GM23338 (cell line): ENCODE measurements around the gene FN3KRP. TPM values are rescaled to one million over a fixed set of nuclear protein-coding genes. Genes with fewer than 3 reads are reported as not detected.

ENCODE experiments used
- ATAC-seq: fragments of 200-7000 bp; cut with Tn5 transposase; 3 replicates; pipeline ENCODE4 v1.9.1; 2020
- DNase-seq: peaks from one replicate; pipeline ENCODE4 v3.0.0-alpha.2; 2015; ENCODE audit warnings: low spot score
- H2AFZ ChIP-seq: fragments of 200-600 bp; sonication (generic); 2 replicates; pipeline ENCODE4 v1.8.0; 2016; ENCODE audit warnings: antibody characterized with exemption, mild to moderate bottlenecking, moderate library complexity
- H3F3A ChIP-seq: fragments of 200-600 bp; sonication (generic); replicated peaks from 2 replicates; pipeline ENCODE4 v1.8.0; 2017; ENCODE audit warnings: antibody characterized with exemption, mixed run types, low read depth
- H3K27ac ChIP-seq: fragments of 200-600 bp; sonication (generic); 2 replicates; pipeline ENCODE4 v1.6.1; 2016; ENCODE audit warnings: low read depth
- H3K27me3 ChIP-seq: fragments of 200-600 bp; sonication (generic); 2 replicates; pipeline ENCODE4 v1.8.0; 2016; ENCODE audit warnings: mild to moderate bottlenecking, mixed run types, moderate library complexity; ENCODE audit not compliant: insufficient read depth
- H3K36me3 ChIP-seq: fragments of 200-600 bp; sonication (generic); 2 replicates; pipeline ENCODE4 v1.8.0; 2016; ENCODE audit warnings: mild to moderate bottlenecking; ENCODE audit not compliant: insufficient read depth
- H3K4me1 ChIP-seq: fragments of 200-600 bp; sonication (generic); 2 replicates; pipeline ENCODE4 v1.8.0; 2016; ENCODE audit warnings: mild to moderate bottlenecking, moderate library complexity; ENCODE audit not compliant: insufficient read depth
- H3K4me2 ChIP-seq: fragments of 200-600 bp; sonication (generic); 2 replicates; pipeline ENCODE4 v1.7.1; 2017; ENCODE audit warnings: mixed run types
- H3K4me3 ChIP-seq: fragments of 200-600 bp; sonication (generic); 2 replicates; pipeline ENCODE4 v1.6.1; 2016; ENCODE audit warnings: mixed run types
- H3K79me2 ChIP-seq: fragments of 200-600 bp; sonication (generic); replicated peaks from 2 replicates; pipeline ENCODE4 v1.8.0; 2017; ENCODE audit warnings: mild to moderate bottlenecking; ENCODE audit not compliant: insufficient read depth
- H3K9me2 ChIP-seq: fragments of 200-600 bp; sonication (generic); 2 replicates; pipeline ENCODE4 v1.8.0; 2017; ENCODE audit not compliant: insufficient read depth
- H4K20me1 ChIP-seq: fragments of 200-600 bp; sonication (generic); replicated peaks from 2 replicates; pipeline ENCODE4 v1.8.0; 2017; ENCODE audit warnings: mild to moderate bottlenecking; ENCODE audit not compliant: insufficient read depth
- H3K27ac Mint-ChIP-seq: 2 replicates; pipeline ENCODE4 v1.8.0; 2020; ENCODE audit warnings: inconsistent platforms, mild to moderate bottlenecking, moderate library complexity, mixed read lengths
- H3K27me3 Mint-ChIP-seq: 3 replicates; pipeline ENCODE4 v1.8.0; 2022; ENCODE audit warnings: low read depth, mild to moderate bottlenecking, moderate library complexity, mixed read lengths, inconsistent platforms; ENCODE audit not compliant: insufficient read depth, poor library complexity
- H3K36me3 Mint-ChIP-seq: 3 replicates; pipeline ENCODE4 v1.8.0; 2021; ENCODE audit warnings: low read depth, mild to moderate bottlenecking, inconsistent platforms, moderate library complexity, mixed read lengths
- H3K4me1 Mint-ChIP-seq: 3 replicates; pipeline ENCODE4 v1.8.0; 2020; ENCODE audit warnings: mild to moderate bottlenecking, inconsistent platforms, mixed read lengths
- H3K4me3 Mint-ChIP-seq: 3 replicates; pipeline ENCODE4 v1.8.0; 2021; ENCODE audit warnings: moderate library complexity, mild to moderate bottlenecking, inconsistent platforms, mixed read lengths
- H3K9me3 Mint-ChIP-seq: 3 replicates; pipeline ENCODE4 v1.8.0; 2020; ENCODE audit warnings: moderate library complexity, mild to moderate bottlenecking, inconsistent platforms, mixed read lengths
- CREB1 ChIP-seq: fragments of 250-450 bp; sonication (Bioruptor Pico); IDR thresholded peaks from 2 replicates; pipeline ENCODE4 v1.5.0; 2020; ENCODE audit warnings: low read depth, mild to moderate bottlenecking, moderate library complexity
- EZH2 ChIP-seq: fragments of 200-600 bp; sonication (generic); IDR thresholded peaks from one replicate; pipeline ENCODE4 v1.8.0; 2017; ENCODE audit warnings: antibody characterized with exemption, mild to moderate bottlenecking, low read depth; ENCODE audit not compliant: unreplicated experiment
- EZH2phosphoT487 ChIP-seq: fragments of 200-600 bp; sonication (generic); IDR thresholded peaks from one replicate; pipeline ENCODE4 v1.8.1; 2018; ENCODE audit warnings: antibody characterized with exemption; ENCODE audit not compliant: unreplicated experiment
- JUNB ChIP-seq: IDR thresholded peaks from one replicate; pipeline ENCODE4 v1.6.1; 2016; ENCODE audit warnings: antibody characterized with exemption; ENCODE audit not compliant: unreplicated experiment
- NANOG ChIP-seq: IDR thresholded peaks from 2 replicates; pipeline ENCODE4 v1.6.1; 2016; ENCODE audit warnings: antibody characterized with exemption, borderline replicate concordance
- POLR2AphosphoS5 ChIP-seq: IDR thresholded peaks from 2 replicates; pipeline ENCODE4 v1.6.1; 2016; ENCODE audit warnings: antibody characterized with exemption, low read depth
- STAT1 ChIP-seq: IDR thresholded peaks from one replicate; pipeline ENCODE4 v1.6.1; 2016; ENCODE audit warnings: antibody characterized with exemption; ENCODE audit not compliant: unreplicated experiment
- ZNF331 ChIP-seq: fragments of 250-450 bp; sonication (Bioruptor Pico); IDR thresholded peaks from 2 replicates; pipeline ENCODE4 v1.5.0; 2020; ENCODE audit warnings: low read depth, mild to moderate bottlenecking, moderate library complexity
- polyA plus RNA-seq: library from polyadenylated mRNA; unstranded; fragments of >200 nt; fragmentation: Nextera tagmentation; extraction: Ambion mirVana; gene quantifications from 2 replicates; pipeline ENCODE4 v1.2.1, GENCODE V29; 2016
- total RNA-seq: library from RNA; depleted of rRNA; stranded (reverse); fragments of >200 nt; shearing (Covaris generic); gene quantifications from 2 replicates; pipeline ENCODE4 v1.2.3, GENCODE V29; 2014
- TF ChIP-seq, protein P1 (sequence below), 2 experiments: fragments of 200-600 bp in 1 of 2; sonication (generic) in 1 of 2; conservative IDR thresholded peaks; 2 replicates each; pipeline versions ENCODE4 v1.5.1 to v1.6.1; 2016 to 2017; ENCODE audit warnings: antibody characterized with exemption in 2 of 2, low read depth in 2 of 2, mild to moderate bottlenecking in 2 of 2, moderate library complexity in 1 of 2
- TF ChIP-seq, protein P2 (sequence below): fragments of 250-450 bp; sonication (Bioruptor Pico); IDR thresholded peaks from 2 replicates; pipeline ENCODE4 v1.5.0; 2020; ENCODE audit warnings: mild to moderate bottlenecking, moderate library complexity
- TF ChIP-seq, protein P3 (sequence below): IDR thresholded peaks from one replicate; pipeline ENCODE4 v1.6.1; 2018; ENCODE audit warnings: antibody characterized with exemption; ENCODE audit not compliant: unreplicated experiment

The FN3KRP gene
- total and polyA plus RNA-seq, 2 experiments from 2014 or later, result 15.9 to 16.7 TPM

DNA sequence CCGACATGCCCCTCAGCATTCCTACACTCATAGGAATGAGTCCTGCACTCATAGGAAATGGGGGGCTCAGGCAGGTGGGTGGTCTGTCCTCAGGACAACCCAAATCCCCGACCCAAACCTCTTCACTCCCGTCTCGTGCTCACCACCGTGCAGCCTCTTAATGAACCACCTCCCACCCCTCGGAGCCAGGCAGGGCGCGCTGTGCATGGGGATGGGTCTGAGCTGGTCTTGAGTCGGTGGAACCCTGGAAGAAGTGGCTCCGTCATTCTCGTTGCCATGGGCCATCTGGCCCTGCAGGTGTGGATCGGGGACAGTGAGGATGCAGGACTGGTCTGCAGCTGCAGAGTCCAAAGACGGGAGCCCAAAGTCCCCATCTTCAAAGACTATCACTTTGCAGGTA lies 11.6 kb upstream of the FN3KRP start:
- no peak for TF ChIP-seq STAT1
- TF ChIP-seq POLR2AphosphoS5, result no peak
- TF ChIP-seq, protein P1, sequence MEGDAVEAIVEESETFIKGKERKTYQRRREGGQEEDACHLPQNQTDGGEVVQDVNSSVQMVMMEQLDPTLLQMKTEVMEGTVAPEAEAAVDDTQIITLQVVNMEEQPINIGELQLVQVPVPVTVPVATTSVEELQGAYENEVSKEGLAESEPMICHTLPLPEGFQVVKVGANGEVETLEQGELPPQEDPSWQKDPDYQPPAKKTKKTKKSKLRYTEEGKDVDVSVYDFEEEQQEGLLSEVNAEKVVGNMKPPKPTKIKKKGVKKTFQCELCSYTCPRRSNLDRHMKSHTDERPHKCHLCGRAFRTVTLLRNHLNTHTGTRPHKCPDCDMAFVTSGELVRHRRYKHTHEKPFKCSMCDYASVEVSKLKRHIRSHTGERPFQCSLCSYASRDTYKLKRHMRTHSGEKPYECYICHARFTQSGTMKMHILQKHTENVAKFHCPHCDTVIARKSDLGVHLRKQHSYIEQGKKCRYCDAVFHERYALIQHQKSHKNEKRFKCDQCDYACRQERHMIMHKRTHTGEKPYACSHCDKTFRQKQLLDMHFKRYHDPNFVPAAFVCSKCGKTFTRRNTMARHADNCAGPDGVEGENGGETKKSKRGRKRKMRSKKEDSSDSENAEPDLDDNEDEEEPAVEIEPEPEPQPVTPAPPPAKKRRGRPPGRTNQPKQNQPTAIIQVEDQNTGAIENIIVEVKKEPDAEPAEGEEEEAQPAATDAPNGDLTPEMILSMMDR (conservative IDR thresholded peaks at IDR 0.05; ENCODE audit: low read depth in 2 of 2), result no peak
- TF ChIP-seq, protein P2, sequence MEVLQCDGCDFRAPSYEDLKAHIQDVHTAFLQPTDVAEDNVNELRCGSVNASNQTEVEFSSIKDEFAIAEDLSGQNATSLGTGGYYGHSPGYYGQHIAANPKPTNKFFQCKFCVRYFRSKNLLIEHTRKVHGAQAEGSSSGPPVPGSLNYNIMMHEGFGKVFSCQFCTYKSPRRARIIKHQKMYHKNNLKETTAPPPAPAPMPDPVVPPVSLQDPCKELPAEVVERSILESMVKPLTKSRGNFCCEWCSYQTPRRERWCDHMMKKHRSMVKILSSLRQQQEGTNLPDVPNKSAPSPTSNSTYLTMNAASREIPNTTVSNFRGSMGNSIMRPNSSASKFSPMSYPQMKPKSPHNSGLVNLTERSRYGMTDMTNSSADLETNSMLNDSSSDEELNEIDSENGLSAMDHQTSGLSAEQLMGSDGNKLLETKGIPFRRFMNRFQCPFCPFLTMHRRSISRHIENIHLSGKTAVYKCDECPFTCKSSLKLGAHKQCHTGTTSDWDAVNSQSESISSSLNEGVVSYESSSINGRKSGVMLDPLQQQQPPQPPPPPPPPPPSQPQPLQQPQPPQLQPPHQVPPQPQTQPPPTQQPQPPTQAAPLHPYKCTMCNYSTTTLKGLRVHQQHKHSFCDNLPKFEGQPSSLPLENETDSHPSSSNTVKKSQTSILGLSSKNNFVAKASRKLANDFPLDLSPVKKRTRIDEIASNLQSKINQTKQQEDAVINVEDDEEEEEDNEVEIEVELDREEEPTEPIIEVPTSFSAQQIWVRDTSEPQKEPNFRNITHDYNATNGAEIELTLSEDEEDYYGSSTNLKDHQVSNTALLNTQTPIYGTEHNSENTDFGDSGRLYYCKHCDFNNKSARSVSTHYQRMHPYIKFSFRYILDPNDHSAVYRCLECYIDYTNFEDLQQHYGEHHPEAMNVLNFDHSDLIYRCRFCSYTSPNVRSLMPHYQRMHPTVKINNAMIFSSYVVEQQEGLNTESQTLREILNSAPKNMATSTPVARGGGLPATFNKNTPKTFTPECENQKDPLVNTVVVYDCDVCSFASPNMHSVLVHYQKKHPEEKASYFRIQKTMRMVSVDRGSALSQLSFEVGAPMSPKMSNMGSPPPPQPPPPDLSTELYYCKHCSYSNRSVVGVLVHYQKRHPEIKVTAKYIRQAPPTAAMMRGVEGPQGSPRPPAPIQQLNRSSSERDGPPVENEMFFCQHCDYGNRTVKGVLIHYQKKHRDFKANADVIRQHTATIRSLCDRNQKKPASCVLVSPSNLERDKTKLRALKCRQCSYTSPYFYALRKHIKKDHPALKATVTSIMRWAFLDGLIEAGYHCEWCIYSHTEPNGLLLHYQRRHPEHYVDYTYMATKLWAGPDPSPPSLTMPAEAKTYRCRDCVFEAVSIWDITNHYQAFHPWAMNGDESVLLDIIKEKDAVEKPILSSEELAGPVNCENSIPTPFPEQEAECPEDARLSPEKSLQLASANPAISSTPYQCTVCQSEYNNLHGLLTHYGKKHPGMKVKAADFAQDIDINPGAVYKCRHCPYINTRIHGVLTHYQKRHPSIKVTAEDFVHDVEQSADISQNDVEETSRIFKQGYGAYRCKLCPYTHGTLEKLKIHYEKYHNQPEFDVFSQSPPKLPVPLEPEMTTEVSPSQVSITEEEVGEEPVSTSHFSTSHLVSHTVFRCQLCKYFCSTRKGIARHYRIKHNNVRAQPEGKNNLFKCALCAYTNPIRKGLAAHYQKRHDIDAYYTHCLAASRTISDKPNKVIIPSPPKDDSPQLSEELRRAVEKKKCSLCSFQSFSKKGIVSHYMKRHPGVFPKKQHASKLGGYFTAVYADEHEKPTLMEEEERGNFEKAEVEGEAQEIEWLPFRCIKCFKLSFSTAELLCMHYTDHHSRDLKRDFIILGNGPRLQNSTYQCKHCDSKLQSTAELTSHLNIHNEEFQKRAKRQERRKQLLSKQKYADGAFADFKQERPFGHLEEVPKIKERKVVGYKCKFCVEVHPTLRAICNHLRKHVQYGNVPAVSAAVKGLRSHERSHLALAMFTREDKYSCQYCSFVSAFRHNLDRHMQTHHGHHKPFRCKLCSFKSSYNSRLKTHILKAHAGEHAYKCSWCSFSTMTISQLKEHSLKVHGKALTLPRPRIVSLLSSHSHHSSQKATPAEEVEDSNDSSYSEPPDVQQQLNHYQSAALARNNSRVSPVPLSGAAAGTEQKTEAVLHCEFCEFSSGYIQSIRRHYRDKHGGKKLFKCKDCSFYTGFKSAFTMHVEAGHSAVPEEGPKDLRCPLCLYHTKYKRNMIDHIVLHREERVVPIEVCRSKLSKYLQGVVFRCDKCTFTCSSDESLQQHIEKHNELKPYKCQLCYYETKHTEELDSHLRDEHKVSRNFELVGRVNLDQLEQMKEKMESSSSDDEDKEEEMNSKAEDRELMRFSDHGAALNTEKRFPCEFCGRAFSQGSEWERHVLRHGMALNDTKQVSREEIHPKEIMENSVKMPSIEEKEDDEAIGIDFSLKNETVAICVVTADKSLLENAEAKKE, result no peak
- no peak for TF ChIP-seq CREB1 (CRISPR knock-in tag)
- TF ChIP-seq NANOG, result no peak
- TF ChIP-seq EZH2phosphoT487, result no peak
- no peak for TF ChIP-seq ZNF331 (CRISPR knock-in tag)
- TF ChIP-seq EZH2, result no peak
- TF ChIP-seq JUNB, result no peak
- TF ChIP-seq, protein P3, sequence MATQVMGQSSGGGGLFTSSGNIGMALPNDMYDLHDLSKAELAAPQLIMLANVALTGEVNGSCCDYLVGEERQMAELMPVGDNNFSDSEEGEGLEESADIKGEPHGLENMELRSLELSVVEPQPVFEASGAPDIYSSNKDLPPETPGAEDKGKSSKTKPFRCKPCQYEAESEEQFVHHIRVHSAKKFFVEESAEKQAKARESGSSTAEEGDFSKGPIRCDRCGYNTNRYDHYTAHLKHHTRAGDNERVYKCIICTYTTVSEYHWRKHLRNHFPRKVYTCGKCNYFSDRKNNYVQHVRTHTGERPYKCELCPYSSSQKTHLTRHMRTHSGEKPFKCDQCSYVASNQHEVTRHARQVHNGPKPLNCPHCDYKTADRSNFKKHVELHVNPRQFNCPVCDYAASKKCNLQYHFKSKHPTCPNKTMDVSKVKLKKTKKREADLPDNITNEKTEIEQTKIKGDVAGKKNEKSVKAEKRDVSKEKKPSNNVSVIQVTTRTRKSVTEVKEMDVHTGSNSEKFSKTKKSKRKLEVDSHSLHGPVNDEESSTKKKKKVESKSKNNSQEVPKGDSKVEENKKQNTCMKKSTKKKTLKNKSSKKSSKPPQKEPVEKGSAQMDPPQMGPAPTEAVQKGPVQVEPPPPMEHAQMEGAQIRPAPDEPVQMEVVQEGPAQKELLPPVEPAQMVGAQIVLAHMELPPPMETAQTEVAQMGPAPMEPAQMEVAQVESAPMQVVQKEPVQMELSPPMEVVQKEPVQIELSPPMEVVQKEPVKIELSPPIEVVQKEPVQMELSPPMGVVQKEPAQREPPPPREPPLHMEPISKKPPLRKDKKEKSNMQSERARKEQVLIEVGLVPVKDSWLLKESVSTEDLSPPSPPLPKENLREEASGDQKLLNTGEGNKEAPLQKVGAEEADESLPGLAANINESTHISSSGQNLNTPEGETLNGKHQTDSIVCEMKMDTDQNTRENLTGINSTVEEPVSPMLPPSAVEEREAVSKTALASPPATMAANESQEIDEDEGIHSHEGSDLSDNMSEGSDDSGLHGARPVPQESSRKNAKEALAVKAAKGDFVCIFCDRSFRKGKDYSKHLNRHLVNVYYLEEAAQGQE, result no peak
- Histone ChIP-seq H4K20me1 (no peaks in the 10 kb centered on the region), H3K9me2 (no peaks in the 10 kb centered on the region), H3K79me2 (no peaks in the 10 kb centered on the region), H3K36me3 (no peaks in the 10 kb centered on the region), H3K4me2 (no peak overlapping the region), H3K4me3 (no peak overlapping the region), H3K27me3 (peaks cover 2% of the 10 kb centered on the region; the same call in 1 of the 2 replicates), H3K27ac (no peak overlapping the region), H3K4me1 (no peaks in the 10 kb centered on the region), H3F3A (no peaks in the 10 kb centered on the region), H2AFZ (no peak overlapping the region)
- H3K27ac Mint-ChIP-seq, result no peak overlapping the region
- H3K4me1 Mint-ChIP-seq, result no peaks in the 10 kb centered on the region
- peaks cover 9% of the 10 kb centered on the region for H3K27me3 Mint-ChIP-seq
- ATAC-seq (no peak), DNase-seq (no peak)
- no peaks in the 10 kb centered on the region for H3K9me3 Mint-ChIP-seq
- H3K36me3 Mint-ChIP-seq, result no peaks in the 10 kb centered on the region
- H3K4me3 Mint-ChIP-seq, result no peak overlapping the region
